HAP-1 (cell line): ENCODE results near the gene CEBPG.

Experiments used
- DNase-seq, 2 experiments: peaks; one replicate each; pipeline ENCODE4 v3.0.0-alpha.2; 2016 to 2020; ENCODE audit warnings: low spot score in 2 of 2
- H3K27me3 ChIP-seq: fragments of 250-450 bp; sonication (Bioruptor Pico); 2 replicates; pipeline ENCODE4 v1.5.1; 2020; ENCODE audit warnings: low read depth, mild to moderate bottlenecking, moderate library complexity
- H3K36me3 ChIP-seq: fragments of 250-450 bp; sonication (Bioruptor Pico); replicated peaks from 2 replicates; pipeline ENCODE4 v1.5.1; 2020; ENCODE audit warnings: mild to moderate bottlenecking
- H3K4me1 ChIP-seq: fragments of 250-450 bp; sonication (Bioruptor Pico); 2 replicates; pipeline ENCODE4 v1.5.1; 2020; ENCODE audit warnings: mild to moderate bottlenecking
- H3K4me3 ChIP-seq: fragments of 250-450 bp; sonication (Bioruptor Pico); 2 replicates; pipeline ENCODE4 v1.5.1; 2020; ENCODE audit warnings: mild to moderate bottlenecking, moderate library complexity
- H3K9me3 ChIP-seq: fragments of 250-450 bp; sonication (Bioruptor Pico); 2 replicates; pipeline ENCODE4 v1.5.1; 2020; ENCODE audit warnings: mild to moderate bottlenecking, moderate library complexity
- in situ Hi-C: fragments of 300-500 bp; cut with MboI; formaldehyde crosslinking; loops from 3 replicates; pipeline ENCODE4 v1.14.3; 2020; ENCODE audit warnings: low sequenced_read_pairs, inconsistent platforms, mixed read lengths

CEBPG gene

GRCh38 chr19:33362508-33363228 lies 10.8 kb upstream of the CEBPG start:
- no peak overlapping the region for H3K4me3 ChIP-seq
- no peaks in the 10 kb centered on the region for H3K9me3 ChIP-seq
- in situ Hi-C loops: no loop called here
- DNase-seq: no peak
- H3K36me3 ChIP-seq: no peaks in the 10 kb centered on the region
- H3K4me1 ChIP-seq: peaks cover 9% of the 10 kb centered on the region
- no peaks in the 10 kb centered on the region for H3K27me3 ChIP-seq

GRCh38 chr19:33363476-33363875 lies 10.0 kb upstream of the CEBPG start:
- Histone ChIP-seq H3K27me3 (no peaks in the 10 kb centered on the region), H3K4me1 (peaks cover 5% of the 10 kb centered on the region), H3K4me3 (no peak overlapping the region), H3K9me3 (no peaks in the 10 kb centered on the region), H3K36me3 (no peaks in the 10 kb centered on the region)
- in situ Hi-C loops: no loop called here
- no peak for DNase-seq

- no peaks in the 10 kb centered on the region for H3K27me3 ChIP-seq
- in situ Hi-C loops: no loop called here
- H3K36me3 ChIP-seq: no peaks in the 10 kb centered on the region
- H3K9me3 ChIP-seq: no peaks in the 10 kb centered on the region
- no peak for DNase-seq
- no peaks in the 10 kb centered on the region for H3K4me1 ChIP-seq
- H3K4me3 ChIP-seq: no peak overlapping the region
Observed at GRCh38 chr19:33365691-33366090, 7.8 kb upstream of the CEBPG start.

GRCh38 chr19:33366127-33366526 lies 7.4 kb upstream of the CEBPG start:
- H3K27me3 ChIP-seq: no peaks in the 10 kb centered on the region
- no peaks in the 10 kb centered on the region for H3K36me3 ChIP-seq
- in situ Hi-C loops: no loop called here
- no peak overlapping the region for H3K4me3 ChIP-seq
- no peak for DNase-seq
- H3K4me1 ChIP-seq: no peaks in the 10 kb centered on the region
- H3K9me3 ChIP-seq: no peaks in the 10 kb centered on the region

GRCh38 chr19:33366897-33367296 lies 6.6 kb upstream of the CEBPG start:
- H3K9me3 ChIP-seq: no peaks in the 10 kb centered on the region
- H3K4me3 ChIP-seq: no peak overlapping the region
- H3K27me3 ChIP-seq: no peaks in the 10 kb centered on the region
- in situ Hi-C loops: no loop called here
- H3K36me3 ChIP-seq: no peaks in the 10 kb centered on the region
- H3K4me1 ChIP-seq: no peaks in the 10 kb centered on the region
- DNase-seq: no peak

- no peak for DNase-seq
- in situ Hi-C loops: no loop called here
- no peaks in the 10 kb centered on the region for H3K9me3 ChIP-seq
Observed at GRCh38 chr19:33368074-33368864, 5.2 kb upstream of the CEBPG start.

GRCh38 chr19:33370783-33371182 lies 2.7 kb upstream of the CEBPG start:
- no peak for DNase-seq
- H3K27me3 ChIP-seq: no peaks in the 10 kb centered on the region
- no peak overlapping the region for H3K4me3 ChIP-seq
- in situ Hi-C loops: no loop called here
- H3K36me3 ChIP-seq: peaks cover 3% of the 10 kb centered on the region; the same call in 1 of the 2 replicates
- no peaks in the 10 kb centered on the region for H3K9me3 ChIP-seq
- H3K4me1 ChIP-seq: peaks cover 5% of the 10 kb centered on the region

More at GRCh38 chr19:33368074-33368864, 5.2 kb upstream of the CEBPG start:
- Histone ChIP-seq H3K36me3 (no peaks in the 10 kb centered on the region), H3K4me1 (peaks cover 5% of the 10 kb centered on the region), H3K27me3 (no peaks in the 10 kb centered on the region), H3K4me3 (no peak overlapping the region)

GRCh38 chr19:33374236-33374714 lies 766 bp downstream of the CEBPG start:
- peaks cover 16% of the 10 kb centered on the region for H3K4me1 ChIP-seq
- in situ Hi-C loops: no loop called here
- peak in 1 of 2 experiments; percentile 8 for DNase-seq
- no peaks in the 10 kb centered on the region for H3K9me3 ChIP-seq
- H3K27me3 ChIP-seq: no peaks in the 10 kb centered on the region
- peak overlapping the region; percentile 62 for H3K4me3 ChIP-seq
- peaks cover 7% of the 10 kb centered on the region for H3K36me3 ChIP-seq

GRCh38 chr19:33375156-33375836 lies 1.8 kb downstream of the CEBPG start:
- no peaks in the 10 kb centered on the region for H3K9me3 ChIP-seq
- no peaks in the 10 kb centered on the region for H3K27me3 ChIP-seq
- in situ Hi-C loops: no loop called here
- peak overlapping the region; percentile 62 for H3K4me3 ChIP-seq
- peaks cover 16% of the 10 kb centered on the region for H3K36me3 ChIP-seq
- DNase-seq: no peak
- peaks cover 16% of the 10 kb centered on the region for H3K4me1 ChIP-seq

GRCh38 chr19:33375837-33376159 lies 2.3 kb downstream of the CEBPG start:
- H3K36me3 ChIP-seq: peaks cover 18% of the 10 kb centered on the region
- DNase-seq: no peak
- H3K4me1 ChIP-seq: peaks cover 16% of the 10 kb centered on the region
- H3K4me3 ChIP-seq: no peak overlapping the region
- H3K9me3 ChIP-seq: no peaks in the 10 kb centered on the region
- H3K27me3 ChIP-seq: no peaks in the 10 kb centered on the region
- in situ Hi-C loops: no loop called here

GRCh38 chr19:33376423-33376822 lies 2.9 kb downstream of the CEBPG start:
- in situ Hi-C loops: no loop called here

GRCh38 chr19:33376941-33377557 lies 3.5 kb downstream of the CEBPG start:
- no peaks in the 10 kb centered on the region for H3K9me3 ChIP-seq
- no peak overlapping the region for H3K4me3 ChIP-seq
- in situ Hi-C loops: no loop called here
- H3K36me3 ChIP-seq: peaks cover 25% of the 10 kb centered on the region
- H3K27me3 ChIP-seq: no peaks in the 10 kb centered on the region
- DNase-seq: no peak
- H3K4me1 ChIP-seq: peaks cover 15% of the 10 kb centered on the region

More at GRCh38 chr19:33376423-33376822, 2.9 kb downstream of the CEBPG start:
- H3K27me3 ChIP-seq: no peaks in the 10 kb centered on the region
- DNase-seq: no peak
- H3K4me1 ChIP-seq: peaks cover 16% of the 10 kb centered on the region
- no peak overlapping the region for H3K4me3 ChIP-seq
- no peaks in the 10 kb centered on the region for H3K9me3 ChIP-seq
- peaks cover 24% of the 10 kb centered on the region for H3K36me3 ChIP-seq

- H3K4me1 ChIP-seq: peaks cover 11% of the 10 kb centered on the region
- H3K36me3 ChIP-seq: peaks cover 25% of the 10 kb centered on the region
- no peak overlapping the region for H3K4me3 ChIP-seq
- no peaks in the 10 kb centered on the region for H3K9me3 ChIP-seq
- DNase-seq: no peak
- in situ Hi-C loops: no loop called here
- H3K27me3 ChIP-seq: no peaks in the 10 kb centered on the region
Observed at GRCh38 chr19:33377586-33378475, 4.3 kb downstream of the CEBPG start.
